ENCODE measurements around the gene PLA2G5. TPM values are rescaled to one million over a fixed set of nuclear protein-coding genes. Genes with fewer than 3 reads are reported as not detected.

Gene PLA2G5
- total RNA-seq, 1 donor from 2014 or later, result not detected

DNA sequence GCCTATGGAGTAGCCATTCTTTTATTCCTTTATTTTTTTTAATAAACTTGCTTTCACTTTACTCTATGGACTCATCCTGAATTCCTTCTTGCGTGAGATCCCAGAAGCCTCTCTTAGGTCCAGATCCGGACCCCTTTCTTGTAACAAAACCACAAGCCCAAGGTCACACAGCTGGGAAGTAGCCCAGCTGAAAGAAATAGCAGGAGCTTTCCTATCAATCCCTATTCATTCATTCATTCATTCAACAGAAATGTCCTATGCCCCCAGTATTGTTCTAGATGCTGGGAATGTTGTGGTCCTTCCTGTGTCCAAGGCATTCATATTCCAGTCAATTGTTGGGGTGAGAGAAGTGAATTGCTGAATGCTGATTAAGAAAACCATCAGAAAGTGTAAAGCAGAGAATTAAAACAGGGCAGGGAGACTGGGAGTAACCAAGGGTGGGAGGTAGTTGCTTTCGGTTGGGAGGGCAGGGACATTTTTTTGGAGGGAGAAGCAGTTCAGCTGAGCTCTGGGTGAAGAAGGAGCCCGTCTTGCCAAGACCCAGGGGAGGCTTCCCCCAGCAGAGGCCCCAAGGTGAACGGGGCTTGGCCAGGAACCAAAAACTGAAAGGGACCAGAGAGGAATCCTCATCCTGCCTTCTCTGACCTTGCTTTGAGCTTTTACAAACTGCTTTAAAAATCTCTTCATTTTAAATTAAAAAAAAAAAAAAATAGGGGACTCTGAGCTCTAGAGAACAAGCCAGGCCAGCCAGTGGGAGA, 38.6 kb downstream of the PLA2G5 start:
- Mint-ChIP-seq H3K27ac (ENCODE audit: unreplicated experiment) (no peak overlapping the region), H3K36me3 (ENCODE audit: unreplicated experiment) (no peaks in the 10 kb centered on the region), H3K4me1 (ENCODE audit: low read depth, unreplicated experiment) (no peaks in the 10 kb centered on the region), H3K9me3 (ENCODE audit: unreplicated experiment) (no peaks in the 10 kb centered on the region), H3K27me3 (ENCODE audit: unreplicated experiment) (peaks cover 3% of the 10 kb centered on the region), H3K4me3 (ENCODE audit: unreplicated experiment) (no peak overlapping the region)
- TF ChIP-seq, protein P1, sequence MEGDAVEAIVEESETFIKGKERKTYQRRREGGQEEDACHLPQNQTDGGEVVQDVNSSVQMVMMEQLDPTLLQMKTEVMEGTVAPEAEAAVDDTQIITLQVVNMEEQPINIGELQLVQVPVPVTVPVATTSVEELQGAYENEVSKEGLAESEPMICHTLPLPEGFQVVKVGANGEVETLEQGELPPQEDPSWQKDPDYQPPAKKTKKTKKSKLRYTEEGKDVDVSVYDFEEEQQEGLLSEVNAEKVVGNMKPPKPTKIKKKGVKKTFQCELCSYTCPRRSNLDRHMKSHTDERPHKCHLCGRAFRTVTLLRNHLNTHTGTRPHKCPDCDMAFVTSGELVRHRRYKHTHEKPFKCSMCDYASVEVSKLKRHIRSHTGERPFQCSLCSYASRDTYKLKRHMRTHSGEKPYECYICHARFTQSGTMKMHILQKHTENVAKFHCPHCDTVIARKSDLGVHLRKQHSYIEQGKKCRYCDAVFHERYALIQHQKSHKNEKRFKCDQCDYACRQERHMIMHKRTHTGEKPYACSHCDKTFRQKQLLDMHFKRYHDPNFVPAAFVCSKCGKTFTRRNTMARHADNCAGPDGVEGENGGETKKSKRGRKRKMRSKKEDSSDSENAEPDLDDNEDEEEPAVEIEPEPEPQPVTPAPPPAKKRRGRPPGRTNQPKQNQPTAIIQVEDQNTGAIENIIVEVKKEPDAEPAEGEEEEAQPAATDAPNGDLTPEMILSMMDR (IDR thresholded peaks at IDR 0.05; ENCODE audit: partially characterized antibody, unreplicated experiment), result no peak
- no peak for DNase-seq

DNA sequence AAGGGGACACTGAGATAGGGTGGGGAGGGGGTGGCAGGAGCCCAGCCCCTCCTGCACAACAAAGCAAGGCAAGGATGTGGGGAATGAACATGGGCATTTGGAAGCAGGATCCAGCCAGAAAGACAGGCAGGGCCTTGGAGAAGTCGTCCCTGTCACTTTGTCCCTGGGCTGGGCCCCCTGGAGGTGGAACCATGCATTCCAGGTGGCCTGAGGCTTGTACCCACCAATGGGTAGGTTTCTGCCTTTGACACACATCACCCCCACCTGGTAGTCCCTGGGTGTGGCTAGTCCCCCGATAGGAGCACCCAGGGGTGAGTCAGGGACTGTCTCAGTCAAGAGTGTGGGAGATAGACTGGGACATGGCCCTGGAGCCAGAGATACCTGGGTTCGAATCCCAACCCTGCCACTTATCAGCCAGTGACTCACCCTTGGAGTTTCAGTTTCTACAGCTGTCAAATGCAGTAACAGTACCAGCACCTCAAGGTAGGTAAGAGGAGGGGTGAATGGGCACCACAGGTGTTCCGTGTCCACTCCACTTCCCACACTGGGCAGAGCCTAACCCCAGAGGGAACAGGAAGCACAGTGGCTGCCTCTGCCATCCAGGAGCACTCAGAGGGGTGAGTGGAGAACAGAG, 39.3 kb downstream of the PLA2G5 start:
- DNase-seq, result no peak
- Mint-ChIP-seq H3K36me3 (ENCODE audit: unreplicated experiment) (no peaks in the 10 kb centered on the region), H3K27me3 (ENCODE audit: unreplicated experiment) (peaks cover 2% of the 10 kb centered on the region), H3K4me1 (ENCODE audit: low read depth, unreplicated experiment) (no peaks in the 10 kb centered on the region), H3K4me3 (ENCODE audit: unreplicated experiment) (no peak overlapping the region), H3K27ac (ENCODE audit: unreplicated experiment) (no peak overlapping the region), H3K9me3 (ENCODE audit: unreplicated experiment) (no peaks in the 10 kb centered on the region)
- TF ChIP-seq, protein P1 (IDR thresholded peaks at IDR 0.05; ENCODE audit: partially characterized antibody, unreplicated experiment), result no peak

DNA sequence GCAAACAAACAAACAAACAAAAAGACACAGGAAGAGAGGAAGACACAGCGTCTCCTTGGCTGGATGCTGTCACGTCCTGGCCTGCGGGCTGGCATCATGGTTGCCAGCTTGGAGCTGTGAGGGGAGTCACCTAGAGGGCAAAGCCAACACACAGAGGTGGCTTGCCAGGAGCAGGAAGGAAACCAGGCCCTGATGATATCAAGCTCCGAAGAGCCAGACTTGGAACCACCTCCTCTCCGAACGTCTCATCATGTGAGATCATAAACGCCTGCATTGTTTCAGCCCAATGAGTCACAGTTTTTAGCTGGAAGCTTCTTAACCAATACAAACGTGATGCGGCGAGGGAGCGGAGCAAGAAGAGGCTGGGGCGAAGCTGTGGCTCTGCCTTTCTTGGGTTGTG, 40.7 kb downstream of the PLA2G5 start:
- peaks cover 2% of the 10 kb centered on the region for H3K27me3 Mint-ChIP-seq (ENCODE audit: unreplicated experiment)
- no peak overlapping the region for H3K27ac Mint-ChIP-seq (ENCODE audit: unreplicated experiment)

DNA sequence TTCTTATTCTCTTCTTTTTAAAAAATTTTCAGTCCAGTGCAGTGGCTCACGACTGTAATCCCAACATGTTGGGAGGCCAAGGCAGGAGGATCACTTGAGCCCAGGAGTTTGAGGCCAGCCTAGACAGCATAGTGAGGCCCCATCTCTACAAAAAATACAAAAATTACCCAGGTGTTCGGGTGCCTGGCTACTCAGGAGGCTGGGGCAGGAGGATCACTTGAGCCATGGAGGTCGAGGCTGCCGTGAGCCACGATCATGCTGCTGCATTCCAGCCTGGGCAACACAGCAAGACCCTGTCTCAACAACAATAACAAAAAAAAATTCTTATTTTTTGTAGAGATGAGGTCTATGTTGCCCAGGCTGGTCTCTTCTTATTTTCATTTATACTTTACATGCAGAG, 41.5 kb downstream of the PLA2G5 start:
- Mint-ChIP-seq H3K4me3 (ENCODE audit: unreplicated experiment) (no peak overlapping the region), H3K4me1 (ENCODE audit: low read depth, unreplicated experiment) (no peaks in the 10 kb centered on the region), H3K27ac (ENCODE audit: unreplicated experiment) (no peak overlapping the region), H3K36me3 (ENCODE audit: unreplicated experiment) (no peaks in the 10 kb centered on the region), H3K27me3 (ENCODE audit: unreplicated experiment) (peaks cover 2% of the 10 kb centered on the region), H3K9me3 (ENCODE audit: unreplicated experiment) (no peaks in the 10 kb centered on the region)
- TF ChIP-seq, protein P1 (IDR thresholded peaks at IDR 0.05; ENCODE audit: partially characterized antibody, unreplicated experiment), result no peak
- no peak for DNase-seq

More for the DNA sequence above, 40.7 kb downstream of the PLA2G5 start:
- DNase-seq, result no peak
- Mint-ChIP-seq H3K4me3 (ENCODE audit: unreplicated experiment) (no peak overlapping the region), H3K9me3 (ENCODE audit: unreplicated experiment) (no peaks in the 10 kb centered on the region), H3K36me3 (ENCODE audit: unreplicated experiment) (no peaks in the 10 kb centered on the region), H3K4me1 (ENCODE audit: low read depth, unreplicated experiment) (no peaks in the 10 kb centered on the region)
- TF ChIP-seq, protein P1 (IDR thresholded peaks at IDR 0.05; ENCODE audit: partially characterized antibody, unreplicated experiment), result no peak

Measured in glutamatergic neuron (in vitro differentiated cells).